ENCODE data around the gene RHEX. TPM values are rescaled to one million over a fixed set of nuclear protein-coding genes. Genes with fewer than 3 reads are reported as not detected.

RHEX gene
- polyA plus RNA-seq, 2 of the 4 experiments (the other 2 are of a cell fraction), result not detected

DNA sequence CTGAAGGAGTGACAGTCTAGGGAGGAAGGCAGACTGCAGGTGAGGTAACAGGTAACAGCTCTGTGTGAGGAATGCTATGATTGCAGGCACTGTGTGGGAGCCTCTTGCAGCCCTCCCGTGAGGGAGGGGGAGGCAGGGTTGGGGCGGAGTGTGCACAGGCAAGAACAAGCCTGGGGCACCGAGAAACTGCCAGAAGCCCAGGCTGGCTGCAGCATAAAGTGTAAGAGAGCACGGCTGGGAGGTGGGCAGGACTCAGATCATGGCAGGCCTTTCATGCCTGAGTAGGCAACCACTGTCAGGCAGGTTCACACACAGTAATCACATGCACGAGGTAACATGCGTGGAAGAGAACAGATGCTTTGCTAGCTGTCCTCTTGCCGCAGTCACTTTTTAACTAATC, 11.3 kb upstream of the RHEX start:
- DNase-seq (ENCODE audit: low read depth in 1 of 2, low spot score in 1 of 2) (no peak), ATAC-seq (peak; percentile 13 to 26; a peak in 2 of 6 replicates), FAIRE-seq (no peak)
- no peak for TF ChIP-seq EHMT2 (IDR thresholded peaks at IDR 0.05; ENCODE audit: low read depth)
- TF ChIP-seq, protein P1, sequence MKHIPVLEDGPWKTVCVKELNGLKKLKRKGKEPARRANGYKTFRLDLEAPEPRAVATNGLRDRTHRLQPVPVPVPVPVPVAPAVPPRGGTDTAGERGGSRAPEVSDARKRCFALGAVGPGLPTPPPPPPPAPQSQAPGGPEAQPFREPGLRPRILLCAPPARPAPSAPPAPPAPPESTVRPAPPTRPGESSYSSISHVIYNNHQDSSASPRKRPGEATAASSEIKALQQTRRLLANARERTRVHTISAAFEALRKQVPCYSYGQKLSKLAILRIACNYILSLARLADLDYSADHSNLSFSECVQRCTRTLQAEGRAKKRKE (CRISPR knock-in tag; IDR thresholded peaks at IDR 0.05; ENCODE audit: low read depth), result no peak
- no peak for TF ChIP-seq HDAC2 (IDR thresholded peaks at IDR 0.05)
- no peak for TF ChIP-seq CHD4 (IDR thresholded peaks at IDR 0.05; ENCODE audit: borderline replicate concordance)
- no peak for TF ChIP-seq ZSCAN20 (CRISPR knock-in tag; IDR thresholded peaks at IDR 0.05)
- TF ChIP-seq, protein P2, sequence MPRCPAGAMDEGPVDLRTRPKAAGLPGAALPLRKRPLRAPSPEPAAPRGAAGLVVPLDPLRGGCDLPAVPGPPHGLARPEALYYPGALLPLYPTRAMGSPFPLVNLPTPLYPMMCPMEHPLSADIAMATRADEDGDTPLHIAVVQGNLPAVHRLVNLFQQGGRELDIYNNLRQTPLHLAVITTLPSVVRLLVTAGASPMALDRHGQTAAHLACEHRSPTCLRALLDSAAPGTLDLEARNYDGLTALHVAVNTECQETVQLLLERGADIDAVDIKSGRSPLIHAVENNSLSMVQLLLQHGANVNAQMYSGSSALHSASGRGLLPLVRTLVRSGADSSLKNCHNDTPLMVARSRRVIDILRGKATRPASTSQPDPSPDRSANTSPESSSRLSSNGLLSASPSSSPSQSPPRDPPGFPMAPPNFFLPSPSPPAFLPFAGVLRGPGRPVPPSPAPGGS (IDR thresholded peaks at IDR 0.05), result no peak
- no peak for TF ChIP-seq ZC3H11A (IDR thresholded peaks at IDR 0.05)
- no peak for TF ChIP-seq KDM5A (IDR thresholded peaks at IDR 0.05)
- TF ChIP-seq HOXB13 (CRISPR knock-in tag; IDR thresholded peaks at IDR 0.05; ENCODE audit: low read depth), result no peak
- TF ChIP-seq EP300 (IDR thresholded peaks at IDR 0.05), result no peak
- TF ChIP-seq, protein P3, sequence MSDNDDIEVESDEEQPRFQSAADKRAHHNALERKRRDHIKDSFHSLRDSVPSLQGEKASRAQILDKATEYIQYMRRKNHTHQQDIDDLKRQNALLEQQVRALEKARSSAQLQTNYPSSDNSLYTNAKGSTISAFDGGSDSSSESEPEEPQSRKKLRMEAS (IDR thresholded peaks at IDR 0.05), result no peak
- no peak for TF ChIP-seq GATA3 (IDR thresholded peaks at IDR 0.05; ENCODE audit: borderline replicate concordance)
- TF ChIP-seq RFX5 (IDR thresholded peaks at IDR 0.05), result no peak
- no peak for TF ChIP-seq NPAS2 (CRISPR knock-in tag; IDR thresholded peaks at IDR 0.05; ENCODE audit: borderline replicate concordance)
- no peak for TF ChIP-seq MYC (IDR thresholded peaks at IDR 0.05; ENCODE audit: borderline replicate concordance, low read length)
- TF ChIP-seq CHD2 (IDR thresholded peaks at IDR 0.05; ENCODE audit: low read length, partially characterized antibody), result no peak
- TF ChIP-seq FOSL2 (IDR thresholded peaks at IDR 0.05), result no peak
- no peak for TF ChIP-seq FOSL2 (CRISPR knock-in tag; IDR thresholded peaks at IDR 0.05)
- no peak for TF ChIP-seq RNF2 (IDR thresholded peaks at IDR 0.05; ENCODE audit: borderline replicate concordance, low read depth)
- TF ChIP-seq CEBPB (IDR thresholded peaks at IDR 0.05), result no peak
- TF ChIP-seq, protein P4, sequence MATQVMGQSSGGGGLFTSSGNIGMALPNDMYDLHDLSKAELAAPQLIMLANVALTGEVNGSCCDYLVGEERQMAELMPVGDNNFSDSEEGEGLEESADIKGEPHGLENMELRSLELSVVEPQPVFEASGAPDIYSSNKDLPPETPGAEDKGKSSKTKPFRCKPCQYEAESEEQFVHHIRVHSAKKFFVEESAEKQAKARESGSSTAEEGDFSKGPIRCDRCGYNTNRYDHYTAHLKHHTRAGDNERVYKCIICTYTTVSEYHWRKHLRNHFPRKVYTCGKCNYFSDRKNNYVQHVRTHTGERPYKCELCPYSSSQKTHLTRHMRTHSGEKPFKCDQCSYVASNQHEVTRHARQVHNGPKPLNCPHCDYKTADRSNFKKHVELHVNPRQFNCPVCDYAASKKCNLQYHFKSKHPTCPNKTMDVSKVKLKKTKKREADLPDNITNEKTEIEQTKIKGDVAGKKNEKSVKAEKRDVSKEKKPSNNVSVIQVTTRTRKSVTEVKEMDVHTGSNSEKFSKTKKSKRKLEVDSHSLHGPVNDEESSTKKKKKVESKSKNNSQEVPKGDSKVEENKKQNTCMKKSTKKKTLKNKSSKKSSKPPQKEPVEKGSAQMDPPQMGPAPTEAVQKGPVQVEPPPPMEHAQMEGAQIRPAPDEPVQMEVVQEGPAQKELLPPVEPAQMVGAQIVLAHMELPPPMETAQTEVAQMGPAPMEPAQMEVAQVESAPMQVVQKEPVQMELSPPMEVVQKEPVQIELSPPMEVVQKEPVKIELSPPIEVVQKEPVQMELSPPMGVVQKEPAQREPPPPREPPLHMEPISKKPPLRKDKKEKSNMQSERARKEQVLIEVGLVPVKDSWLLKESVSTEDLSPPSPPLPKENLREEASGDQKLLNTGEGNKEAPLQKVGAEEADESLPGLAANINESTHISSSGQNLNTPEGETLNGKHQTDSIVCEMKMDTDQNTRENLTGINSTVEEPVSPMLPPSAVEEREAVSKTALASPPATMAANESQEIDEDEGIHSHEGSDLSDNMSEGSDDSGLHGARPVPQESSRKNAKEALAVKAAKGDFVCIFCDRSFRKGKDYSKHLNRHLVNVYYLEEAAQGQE (IDR thresholded peaks at IDR 0.05), result no peak
- Histone ChIP-seq H3K4me3 (no peak overlapping the region), H3K27ac (no peak overlapping the region), H3K9me3 (no peaks in the 10 kb centered on the region), H3K4me1 (no peaks in the 10 kb centered on the region), H3K4me2 (no peak overlapping the region)
- ChIA-PET POLR2A (no interaction called here), CTCF (interaction anchor here (1.2 kb wide), 1 partner anchor 11 kb away, joined by 4 read pairs; no protein-coding TSS in a partner anchor)
- 59% methylated on average over 7 of the region's 7 CpGs for WGBS (ENCODE audit: missing lambda C conversion rate)

DNA sequence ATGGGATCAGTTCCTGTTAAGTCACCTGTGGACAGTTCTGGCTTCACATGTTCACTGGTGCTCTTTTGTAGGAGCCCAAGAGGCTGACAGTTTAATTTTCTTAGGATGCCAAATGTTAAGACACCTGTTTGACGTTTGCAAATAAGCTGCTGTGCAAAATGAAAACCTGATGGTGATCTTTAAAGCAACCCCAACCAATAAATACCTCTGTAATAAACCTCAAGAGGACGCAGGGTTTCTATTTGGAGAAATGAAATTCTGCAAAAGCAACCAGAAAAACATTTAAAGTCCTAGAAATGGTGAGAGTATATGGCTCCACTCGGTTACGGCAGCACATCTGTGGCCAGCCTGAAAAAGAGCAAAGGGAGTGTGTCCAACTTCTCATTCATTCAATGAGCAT, 5.7 kb upstream of the RHEX start:
- FAIRE-seq (no peak), ATAC-seq (no peak), DNase-seq (ENCODE audit: low read depth in 1 of 2, low spot score in 1 of 2) (no peak)
- H3K4me3 ChIP-seq, result no peak overlapping the region
- H3K9me3 ChIP-seq, result no peaks in the 10 kb centered on the region
- H3K27ac ChIP-seq, result no peak overlapping the region
- H3K4me2 ChIP-seq, result no peak overlapping the region
- 65% methylated on average over 4 of the region's 4 CpGs for WGBS (ENCODE audit: missing lambda C conversion rate)
- ChIA-PET CTCF (interaction anchor here (0.9 to 1.0 kb wide), 2 partner anchors 10 to 61 kb away, joined by 3 read pairs; no protein-coding TSS in a partner anchor), POLR2A (no interaction called here)
- peaks cover 13% of the 10 kb centered on the region; the same call in 2 of the 3 replicates for H3K4me1 ChIP-seq
- no peak for TF ChIP-seq EHF (CRISPR knock-in tag; IDR thresholded peaks at IDR 0.05)
- TF ChIP-seq HOXB5 (CRISPR knock-in tag; IDR thresholded peaks at IDR 0.05), result no peak
- TF ChIP-seq TP53 (CRISPR knock-in tag; IDR thresholded peaks at IDR 0.05), result no peak
- TF ChIP-seq KDM1A (IDR thresholded peaks at IDR 0.05; ENCODE audit: low read depth), result no peak
- TF ChIP-seq CEBPB (IDR thresholded peaks at IDR 0.05), result no peak
- no peak for TF ChIP-seq SMC3 (IDR thresholded peaks at IDR 0.05)
- TF ChIP-seq, protein P3 (IDR thresholded peaks at IDR 0.05), result no peak
- TF ChIP-seq RCOR1 (IDR thresholded peaks at IDR 0.05; ENCODE audit: low read depth, low read length), result no peak

Measured in A549 (cell line).